Caco-2 (cell line): Measurements from ENCODE around the gene AGPAT2. TPM values are rescaled to one million over a fixed set of nuclear protein-coding genes. Genes with fewer than 3 reads are reported as not detected.

Source experiments
- BruUV-seq: library from RNA; stranded (reverse); fragments of 400-500 nt; replicated peaks from 2 replicates; lab custom pipeline; 2021; lab: Mats Ljungman, UMichigan
- CTCF ChIA-PET: fragments of 300-600 bp; sonication (Branson Sonifier 250); formaldehyde crosslinking; loops from one replicate; lab custom pipeline; 2022; ENCODE audit warnings: antibody characterized with exemption; lab: Charles Lee
- POLR2A ChIA-PET: fragments of 300-600 bp; sonication (Branson Sonifier 250); formaldehyde crosslinking; loops from one replicate; lab custom pipeline; 2022; ENCODE audit warnings: antibody characterized with exemption; lab: Charles Lee
- DNase-seq, 2 experiments: peaks; one replicate each; pipeline versions ENCODE4 v3.0.0 to v3.0.0-alpha.2; 2020 to 2022
- H3K27me3 ChIP-seq: replicated peaks from 2 replicates; pipeline ENCODE4 v1.6.0; 2011; ENCODE audit warnings: low read length; ENCODE audit not compliant: control insufficient read depth, insufficient read depth
- H3K36me3 ChIP-seq: 2 replicates; pipeline ENCODE4 v1.5.1; 2011; ENCODE audit warnings: low read length; ENCODE audit not compliant: control insufficient read depth, insufficient read depth
- H3K4me1 ChIP-seq: fragments of 250-450 bp; sonication (Bioruptor Pico); 2 replicates; pipeline ENCODE4 v1.5.1; 2020; ENCODE audit warnings: mild to moderate bottlenecking
- H3K4me3 ChIP-seq: 2 replicates; pipeline ENCODE4 v1.5.1; 2011; ENCODE audit warnings: low read depth, mild to moderate bottlenecking, control low read depth, low read length
- H3K9me3 ChIP-seq: fragments of 250-450 bp; sonication (Bioruptor Pico); 2 replicates; pipeline ENCODE4 v1.5.1; 2020; ENCODE audit warnings: mild to moderate bottlenecking, moderate library complexity
- H3K27ac Mint-ChIP-seq: one replicate; pipeline ENCODE4 v1.8.0; 2022; ENCODE audit warnings: mixed read lengths; ENCODE audit not compliant: unreplicated experiment
- H3K27me3 Mint-ChIP-seq: one replicate; pipeline ENCODE4 v1.8.0; 2022; ENCODE audit warnings: mixed read lengths; ENCODE audit not compliant: insufficient read depth, unreplicated experiment
- H3K36me3 Mint-ChIP-seq: one replicate; pipeline ENCODE4 v1.8.0; 2022; ENCODE audit warnings: mild to moderate bottlenecking, mixed read lengths; ENCODE audit not compliant: insufficient read depth, unreplicated experiment
- H3K4me1 Mint-ChIP-seq: one replicate; pipeline ENCODE4 v1.8.0; 2022; ENCODE audit warnings: low read depth, mixed read lengths; ENCODE audit not compliant: unreplicated experiment
- H3K4me3 Mint-ChIP-seq: one replicate; pipeline ENCODE4 v1.8.0; 2022; ENCODE audit warnings: mild to moderate bottlenecking, moderate library complexity, mixed read lengths; ENCODE audit not compliant: unreplicated experiment
- H3K9me3 Mint-ChIP-seq: one replicate; pipeline ENCODE4 v1.8.0; 2022; ENCODE audit warnings: mixed read lengths; ENCODE audit not compliant: unreplicated experiment
- intact Hi-C: fragments of 100-400 bp; cut with micrococcal nuclease; formaldehyde crosslinking; loops from one replicate; pipeline ENCODE4 v1.10.0; 2022; ENCODE audit not compliant: unreplicated experiment
- total RNA-seq: library from RNA; stranded (reverse); gene quantifications from 2 replicates; pipeline ENCODE4 v1.2.3, GENCODE V29; 2022
- TF ChIP-seq, protein P1 (sequence below), 2 experiments: fragments of 200-600 bp in 1 of 2; IDR thresholded peaks; 1 replicate in 1 of 2; 2 replicates in 1 of 2; pipeline versions ENCODE4 v1.5.1 to v1.8.0; 2011 to 2022; ENCODE audit warnings: antibody characterized with exemption in 1 of 2, control low read depth in 1 of 2, inconsistent platforms in 1 of 2, low read depth in 1 of 2, low read length in 1 of 2, mild to moderate bottlenecking in 1 of 2, moderate library complexity in 1 of 2; ENCODE audit not compliant: insufficient read depth in 1 of 2, severe bottlenecking in 1 of 2, unreplicated experiment in 1 of 2

The AGPAT2 gene
- total RNA-seq, 1 experiment from 2014 or later = 68.7 TPM

GRCh38 chr9:136648751-136649150, 38.5 kb downstream of the AGPAT2 start:
- H3K36me3 ChIP-seq = no peaks in the 10 kb centered on the region
- intact Hi-C loops = no loop called here
- H3K4me3 Mint-ChIP-seq = no peak overlapping the region
- no peak for DNase-seq
- BruUV-seq = no TSS peak
- no peak overlapping the region for H3K4me3 ChIP-seq
- H3K27me3 ChIP-seq = no peaks in the 10 kb centered on the region
- TF ChIP-seq, protein P1, sequence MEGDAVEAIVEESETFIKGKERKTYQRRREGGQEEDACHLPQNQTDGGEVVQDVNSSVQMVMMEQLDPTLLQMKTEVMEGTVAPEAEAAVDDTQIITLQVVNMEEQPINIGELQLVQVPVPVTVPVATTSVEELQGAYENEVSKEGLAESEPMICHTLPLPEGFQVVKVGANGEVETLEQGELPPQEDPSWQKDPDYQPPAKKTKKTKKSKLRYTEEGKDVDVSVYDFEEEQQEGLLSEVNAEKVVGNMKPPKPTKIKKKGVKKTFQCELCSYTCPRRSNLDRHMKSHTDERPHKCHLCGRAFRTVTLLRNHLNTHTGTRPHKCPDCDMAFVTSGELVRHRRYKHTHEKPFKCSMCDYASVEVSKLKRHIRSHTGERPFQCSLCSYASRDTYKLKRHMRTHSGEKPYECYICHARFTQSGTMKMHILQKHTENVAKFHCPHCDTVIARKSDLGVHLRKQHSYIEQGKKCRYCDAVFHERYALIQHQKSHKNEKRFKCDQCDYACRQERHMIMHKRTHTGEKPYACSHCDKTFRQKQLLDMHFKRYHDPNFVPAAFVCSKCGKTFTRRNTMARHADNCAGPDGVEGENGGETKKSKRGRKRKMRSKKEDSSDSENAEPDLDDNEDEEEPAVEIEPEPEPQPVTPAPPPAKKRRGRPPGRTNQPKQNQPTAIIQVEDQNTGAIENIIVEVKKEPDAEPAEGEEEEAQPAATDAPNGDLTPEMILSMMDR (IDR thresholded peaks at IDR 0.05; ENCODE audit: insufficient read depth in 1 of 2, low read depth in 1 of 2, low read length in 1 of 2, severe bottlenecking in 1 of 2, unreplicated experiment in 1 of 2) = no peak
- no peaks in the 10 kb centered on the region for H3K9me3 ChIP-seq
- H3K9me3 Mint-ChIP-seq = no peaks in the 10 kb centered on the region
- peaks cover 13% of the 10 kb centered on the region for H3K4me1 ChIP-seq
- H3K27ac Mint-ChIP-seq = no peak overlapping the region
- no peaks in the 10 kb centered on the region for H3K27me3 Mint-ChIP-seq
- H3K36me3 Mint-ChIP-seq = peaks cover 5% of the 10 kb centered on the region
- CTCF ChIA-PET = no interaction called here
- H3K4me1 Mint-ChIP-seq = no peaks in the 10 kb centered on the region
- POLR2A ChIA-PET = no interaction called here

GRCh38 chr9:136646827-136647711, 40.2 kb downstream of the AGPAT2 start:
- H3K4me3 Mint-ChIP-seq = no peak overlapping the region
- H3K27me3 Mint-ChIP-seq = no peaks in the 10 kb centered on the region
- Histone ChIP-seq H3K4me3 (no peak overlapping the region), H3K27me3 (no peaks in the 10 kb centered on the region), H3K4me1 (peaks cover 13% of the 10 kb centered on the region), H3K36me3 (no peaks in the 10 kb centered on the region), H3K9me3 (no peaks in the 10 kb centered on the region)
- BruUV-seq = no TSS peak
- ChIA-PET CTCF (no interaction called here), POLR2A (no interaction called here)
- H3K4me1 Mint-ChIP-seq = no peaks in the 10 kb centered on the region
- DNase-seq = peak in 1 of 2 experiments; percentile 30
- H3K27ac Mint-ChIP-seq = no peak overlapping the region
- intact Hi-C loops = no loop called here
- no peaks in the 10 kb centered on the region for H3K9me3 Mint-ChIP-seq
- TF ChIP-seq, protein P1 (IDR thresholded peaks at IDR 0.05; ENCODE audit: insufficient read depth in 1 of 2, low read depth in 1 of 2, low read length in 1 of 2, severe bottlenecking in 1 of 2, unreplicated experiment in 1 of 2) = no peak
- H3K36me3 Mint-ChIP-seq = peaks cover 5% of the 10 kb centered on the region

DNA sequence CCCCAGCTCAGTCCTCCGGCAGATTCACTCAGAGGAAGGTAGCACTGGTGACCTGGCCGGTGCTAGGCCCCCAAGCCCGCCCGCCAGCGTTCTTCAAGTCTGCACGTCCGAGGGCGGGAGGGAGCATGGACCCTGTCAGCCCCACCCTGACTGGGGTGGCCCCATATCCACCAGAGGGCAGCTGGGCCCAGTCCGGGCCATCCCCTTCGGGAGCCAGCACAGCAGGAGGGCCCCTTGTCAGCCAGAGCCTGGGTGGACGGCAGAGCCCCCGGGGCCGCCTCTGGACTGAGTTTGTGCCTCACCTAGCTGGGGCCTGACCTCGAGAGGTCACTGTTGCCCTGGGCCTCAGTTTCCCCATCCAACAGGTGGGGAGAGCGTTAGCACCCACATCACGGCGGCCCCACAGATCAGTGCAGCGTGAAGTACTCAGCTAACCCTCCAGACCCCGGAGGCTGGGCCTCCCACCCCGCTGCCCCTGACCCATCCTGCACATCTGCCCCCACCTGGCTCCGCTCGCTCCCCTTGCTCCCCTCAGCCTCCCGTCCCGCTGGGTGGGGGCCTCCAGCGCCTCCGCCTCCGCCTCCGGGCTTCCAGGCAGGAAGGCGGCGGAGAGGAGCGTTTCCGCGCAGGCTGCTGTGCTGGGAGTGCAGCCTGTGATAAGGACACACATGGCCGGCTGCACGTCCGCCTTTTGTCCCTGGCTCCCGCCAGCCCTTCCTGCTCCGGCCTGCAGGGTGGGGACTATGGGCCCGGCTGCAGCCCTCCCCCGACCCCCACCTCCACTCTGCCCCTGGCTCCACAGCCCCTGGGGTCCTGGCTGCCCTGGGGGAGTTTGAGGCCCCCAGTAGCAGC, 41.1 kb downstream of the AGPAT2 start:
- ChIA-PET POLR2A (no interaction called here), CTCF (no interaction called here)
- DNase-seq = peak in 1 of 2 experiments; percentile 31
- Histone ChIP-seq H3K9me3 (no peaks in the 10 kb centered on the region), H3K27me3 (no peaks in the 10 kb centered on the region), H3K36me3 (no peaks in the 10 kb centered on the region), H3K4me1 (peaks cover 13% of the 10 kb centered on the region), H3K4me3 (no peak overlapping the region)
- no peaks in the 10 kb centered on the region for H3K27me3 Mint-ChIP-seq
- no TSS peak for BruUV-seq
- H3K4me1 Mint-ChIP-seq = no peaks in the 10 kb centered on the region
- TF ChIP-seq, protein P1 (IDR thresholded peaks at IDR 0.05; ENCODE audit: insufficient read depth in 1 of 2, low read depth in 1 of 2, low read length in 1 of 2, severe bottlenecking in 1 of 2, unreplicated experiment in 1 of 2) = no peak
- peaks cover 5% of the 10 kb centered on the region for H3K36me3 Mint-ChIP-seq
- H3K4me3 Mint-ChIP-seq = no peak overlapping the region
- H3K27ac Mint-ChIP-seq = no peak overlapping the region
- intact Hi-C loops = no loop called here
- no peaks in the 10 kb centered on the region for H3K9me3 Mint-ChIP-seq
